Sciatic nerve (tissue), 2 donors: ENCODE results near the gene UBE4B. TPM values are rescaled to one million over a fixed set of nuclear protein-coding genes. Genes with fewer than 3 reads are reported as not detected.
"Not testable (repeated sequence)": the region's sequence is repeated elsewhere in the genome, so short reads cannot be mapped to it uniquely, and the experiment has no call there.

Experiments
- ATAC-seq: fragments of 200-7000 bp; cut with Tn5 transposase; one replicate; pipeline ENCODE4 v1.9.1; 2020; ENCODE audit warnings: mild to moderate bottlenecking, moderate library complexity
- DNase-seq: peaks from one replicate; pipeline ENCODE4 v3.0.0-alpha.2; 2020; ENCODE audit warnings: low spot score
- intact Hi-C: fragments of 100-400 bp; cut with DNase I; formaldehyde crosslinking; loops from one replicate; pipeline ENCODE4 v1.14.2; 2022
- total RNA-seq: library from RNA; stranded (reverse); fragmentation: NEBNext Ultra II Directional; extraction: Animal tissue kit (Norgen Biotek cat#: 25700); gene quantifications from one replicate; pipeline ENCODE4 v1.2.1, GENCODE V29; 2021
- donor health status: DM: no; HTN: no; CAD: no.
- donor health status: DM: no; HTN: no; CAD: no.

The UBE4B gene
- 42.5 TPM for total RNA-seq

DNA sequence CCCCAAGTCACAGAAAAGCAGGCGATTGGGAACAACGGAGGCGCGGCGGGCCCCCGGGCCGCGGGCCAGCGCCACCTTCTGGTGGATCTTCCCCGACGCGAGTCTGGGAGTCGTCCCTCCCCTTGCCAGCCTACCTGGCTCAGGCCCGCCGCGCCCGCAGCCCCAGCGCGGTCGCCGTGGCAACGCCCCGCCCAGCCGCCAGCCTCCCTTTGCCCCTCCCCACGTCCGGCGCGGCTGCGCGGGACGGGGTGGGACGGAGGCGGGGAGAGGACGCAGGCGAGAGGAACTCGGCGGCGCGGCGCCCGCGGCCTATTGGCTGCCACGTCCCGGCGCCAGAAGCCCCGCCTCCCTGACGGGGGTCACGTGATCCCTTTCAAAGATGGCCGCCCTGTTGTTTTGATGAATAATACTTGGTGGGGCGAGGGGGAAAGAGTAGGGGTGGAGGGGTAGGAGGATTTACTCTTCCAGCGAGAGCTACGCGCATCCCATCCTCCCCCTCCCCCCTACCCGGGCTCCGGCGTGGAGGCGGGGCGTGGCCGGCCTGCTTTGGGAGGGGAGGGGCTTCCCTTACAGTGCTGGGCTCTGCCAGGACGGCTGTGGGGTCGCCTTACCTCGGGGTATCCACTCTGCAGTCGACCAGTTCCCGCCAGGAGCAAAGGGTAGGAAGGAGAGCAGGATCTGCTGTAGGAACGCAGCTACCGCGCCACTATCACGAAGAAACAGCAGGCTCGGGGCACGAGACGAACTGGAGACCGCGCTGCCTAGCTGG, at the start of gene UBE4B:
TSS of gene UBE4B (plus strand) at position 369 of the 769 bp plus-strand sequence. CDS start 713 bp downstream, outside the sequence.
- ATAC-seq (peak; percentile 100), DNase-seq (peak; percentile 98)
- intact Hi-C loops, result no loop called here

DNA sequence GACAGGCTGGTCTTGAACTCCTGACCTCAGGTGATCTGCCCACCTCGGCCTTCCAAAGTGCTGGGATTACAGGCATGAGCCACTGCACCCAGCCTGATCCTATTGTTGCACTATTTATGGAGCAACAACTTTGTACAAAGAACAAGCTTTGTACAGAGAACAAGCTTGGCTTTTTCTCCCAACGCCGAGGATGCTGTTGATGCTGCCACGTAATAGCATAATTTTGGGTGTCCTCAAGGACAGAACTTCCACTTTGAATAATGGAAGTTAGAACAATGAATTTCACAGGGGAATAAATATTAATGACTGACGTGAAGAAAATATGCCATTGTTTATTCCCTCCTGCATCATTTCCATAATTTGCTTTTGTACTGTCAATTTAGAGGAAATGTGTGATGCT, 48.5 kb upstream of the UBE4B start:
- no peak for ATAC-seq
- intact Hi-C loops, result no loop called here
- DNase-seq, result no peak

- DNase-seq (no peak), ATAC-seq (no peak)
- intact Hi-C loops, result no loop called here
These were observed 47.8 kb upstream of the UBE4B start for GRCh38 chr1:9985001-9985400.

- intact Hi-C loops, result no loop called here
- no peak for ATAC-seq
- no peak for DNase-seq
These were observed 43.0 kb upstream of the UBE4B start for GRCh38 chr1:9989773-9990172.

GRCh38 chr1:9990944-9991343, 41.8 kb upstream of the UBE4B start:
- DNase-seq (no peak), ATAC-seq (peak; percentile 63)
- intact Hi-C loops, result no loop called here

DNA sequence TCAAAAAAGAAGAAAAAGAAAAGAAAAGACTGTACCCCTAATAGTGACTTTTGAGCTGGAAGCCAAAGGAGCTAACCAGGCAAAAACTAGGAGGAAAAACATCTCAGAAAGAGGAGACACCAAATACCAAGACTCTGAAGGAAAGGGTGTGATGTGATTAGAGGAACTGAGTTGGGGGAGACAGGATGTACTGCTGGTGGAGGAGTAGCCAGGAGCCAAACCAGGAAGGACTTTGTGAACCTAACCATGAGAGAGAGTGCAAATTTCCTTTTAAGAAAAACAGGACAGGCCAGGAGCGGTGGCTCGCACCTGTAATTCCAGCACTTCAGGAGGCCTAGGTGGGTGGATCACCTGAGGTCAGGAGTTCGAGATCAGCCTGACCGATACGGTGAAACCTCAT, 39.8 kb upstream of the UBE4B start:
- no peak for ATAC-seq
- DNase-seq, result no peak
- intact Hi-C loops, result no loop called here

DNA sequence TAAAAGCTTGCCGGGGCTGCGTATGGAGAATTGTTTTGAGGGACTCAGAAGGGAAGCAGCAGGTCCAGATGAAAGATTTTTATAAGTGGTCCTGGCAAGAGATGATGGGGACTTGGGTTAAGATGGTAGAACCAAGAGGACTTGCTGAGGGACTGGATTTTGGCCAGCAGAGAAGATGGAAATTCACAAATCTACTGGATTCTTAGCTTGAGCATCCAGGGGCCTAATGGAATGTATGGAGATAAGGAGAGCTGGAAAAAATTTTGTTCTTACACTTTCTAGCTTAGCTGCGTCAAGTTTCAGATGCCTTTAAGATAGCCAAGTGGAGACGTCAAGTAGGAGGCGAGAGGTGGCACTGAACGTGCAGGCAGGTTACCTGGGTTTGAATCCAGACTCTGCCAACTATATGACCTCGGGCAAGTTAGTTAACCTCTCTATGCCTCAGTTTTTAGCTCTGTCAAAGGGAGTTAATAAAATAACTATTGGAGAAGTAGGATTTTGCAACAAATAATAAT, 39.1 kb upstream of the UBE4B start:
- DNase-seq (no peak), ATAC-seq (no peak)
- intact Hi-C loops, result no loop called here

- DNase-seq (no peak), ATAC-seq (no peak)
- intact Hi-C loops, result no loop called here
These were observed 35.9 kb upstream of the UBE4B start, which contains the start of gene RBP7 for GRCh38 chr1:9996624-9997582. Gene RBP7, plus strand, starts transcription at chr1:9997228. Its CDS starts 31 bp downstream, at chr1:9997259.

DNA sequence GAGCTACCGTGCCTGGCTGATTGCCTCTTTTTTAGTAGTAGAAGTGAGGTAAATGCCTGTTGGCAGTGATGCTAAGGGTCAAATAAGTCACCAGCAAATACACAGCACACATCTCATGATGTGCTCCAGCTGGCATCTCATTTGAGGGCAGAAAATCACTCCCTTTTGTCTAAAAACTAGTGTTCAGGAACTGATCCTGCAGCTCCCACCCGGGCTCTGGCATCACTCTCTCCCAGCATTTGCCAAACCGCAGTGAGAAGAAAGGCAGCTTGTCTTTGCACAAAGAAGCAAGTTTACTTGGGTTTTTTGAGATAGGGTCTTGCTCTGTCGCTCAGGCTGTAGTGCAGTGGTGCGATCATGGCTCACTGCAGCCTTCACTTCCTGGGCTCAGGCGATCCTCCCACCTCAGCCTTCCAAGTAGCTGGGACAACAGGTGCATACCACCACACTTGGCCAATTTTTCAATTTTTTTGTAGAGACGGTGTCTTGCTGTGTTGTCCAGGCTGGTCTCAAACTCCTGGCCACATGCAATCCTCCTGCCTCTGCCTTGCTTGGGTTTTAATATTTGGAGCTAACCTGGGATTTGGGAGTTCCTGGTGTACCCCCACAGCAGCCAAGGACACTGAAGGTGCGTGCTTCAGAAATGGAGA, 31.6 kb upstream of the UBE4B start:
- ATAC-seq (no peak), DNase-seq (no peak)
- intact Hi-C loops, result no loop called here

DNA sequence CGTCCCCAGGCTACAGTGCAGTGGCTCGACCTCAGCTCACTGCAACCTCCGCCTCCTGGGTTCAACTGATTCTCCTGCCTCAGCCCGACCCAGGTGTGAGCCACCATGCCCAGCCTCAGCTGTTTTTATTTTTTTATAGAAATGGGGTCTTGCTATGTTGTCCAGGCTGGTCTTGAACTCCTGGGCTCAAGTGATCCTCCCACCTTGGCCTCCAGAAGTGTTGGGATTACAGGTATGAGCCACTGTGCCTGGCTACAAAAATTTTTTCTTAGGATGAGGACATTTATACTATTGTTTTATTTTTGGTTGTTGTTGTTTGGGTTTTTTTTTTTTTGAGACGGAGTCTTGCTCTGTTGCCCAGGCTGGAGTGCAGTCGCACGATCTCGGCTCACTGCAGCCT, 27.5 kb upstream of the UBE4B start:
- ATAC-seq, intact Hi-C loops, DNase-seq: not testable (repeated sequence)

DNA sequence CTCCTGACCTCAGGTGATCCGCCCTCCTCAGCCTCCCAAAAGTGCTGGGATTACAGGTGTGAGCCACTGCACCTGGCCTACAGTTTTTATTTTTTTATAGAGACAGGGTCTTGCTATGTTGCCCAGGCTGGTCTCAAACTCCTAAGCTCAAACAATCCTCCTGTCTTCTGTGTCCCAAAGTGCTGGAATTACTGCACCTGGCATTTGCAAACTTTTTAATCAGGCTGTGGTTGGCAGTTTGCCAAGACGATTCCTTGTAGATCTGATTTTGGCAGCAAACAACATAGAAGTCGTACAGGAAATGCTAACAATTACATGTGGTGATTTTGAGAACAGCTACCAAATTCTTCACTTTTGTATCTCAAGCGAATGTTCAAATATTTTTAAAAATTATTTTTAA, 25.6 kb upstream of the UBE4B start:
- intact Hi-C loops, result no loop called here
- ATAC-seq, result no peak
- no peak for DNase-seq

DNA sequence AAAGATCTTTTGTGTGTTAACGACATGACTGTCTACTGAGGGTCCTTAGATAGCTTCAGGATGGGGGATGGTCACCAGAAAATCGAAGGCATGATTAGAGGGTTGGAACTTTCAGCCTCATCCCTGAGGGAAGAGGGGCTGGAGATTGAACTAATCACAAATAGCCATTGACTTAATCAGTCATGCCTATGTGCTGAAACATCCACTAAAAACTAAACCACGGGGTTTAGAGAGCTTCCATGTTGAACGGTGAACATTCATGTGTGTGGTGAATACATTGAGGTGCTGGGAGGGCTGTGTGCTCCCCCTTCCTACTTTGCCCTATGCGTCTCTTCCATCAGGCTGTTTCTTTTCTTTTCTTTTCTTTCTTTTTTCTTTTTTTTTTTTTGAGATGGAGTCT, 18.7 kb upstream of the UBE4B start:
- intact Hi-C loops, result no loop called here
- DNase-seq (no peak), ATAC-seq (no peak)

GRCh38 chr1:10019561-10019960, 13.2 kb upstream of the UBE4B start:
- ATAC-seq (no peak), DNase-seq (no peak)
- intact Hi-C loops, result no loop called here

GRCh38 chr1:10020086-10020485, 12.7 kb upstream of the UBE4B start:
- DNase-seq (no peak), ATAC-seq (no peak)
- intact Hi-C loops, result no loop called here

GRCh38 chr1:10020678-10021077, 12.1 kb upstream of the UBE4B start:
- ATAC-seq, DNase-seq, intact Hi-C loops: not testable (repeated sequence)

- intact Hi-C loops, DNase-seq, ATAC-seq: not testable (repeated sequence)
These were observed 10.8 kb upstream of the UBE4B start for GRCh38 chr1:10021992-10022391.

GRCh38 chr1:10022656-10023055, 10.1 kb upstream of the UBE4B start:
- no peak for ATAC-seq
- DNase-seq, result no peak
- intact Hi-C loops, result no loop called here

DNA sequence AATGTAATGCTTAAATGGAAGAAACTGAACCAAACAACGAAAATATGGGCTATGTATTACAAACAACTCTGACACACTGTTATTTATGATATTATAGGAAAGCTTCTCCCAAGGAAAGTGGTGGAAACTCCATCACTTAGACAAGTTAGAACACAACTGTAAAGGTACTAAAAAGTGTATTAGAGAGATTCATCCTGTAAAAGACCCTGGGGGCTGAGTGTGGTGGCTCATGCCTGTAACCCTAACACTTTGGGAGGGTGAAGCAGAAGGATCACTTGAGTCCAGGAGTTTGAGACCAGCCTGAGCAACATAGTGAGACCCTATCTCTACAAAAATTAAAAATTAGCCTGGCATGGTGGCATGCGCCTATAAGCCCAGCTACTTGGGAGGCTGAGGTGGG, 7.4 kb upstream of the UBE4B start:
- no peak for DNase-seq
- ATAC-seq, result no peak
- intact Hi-C loops, result no loop called here

DNA sequence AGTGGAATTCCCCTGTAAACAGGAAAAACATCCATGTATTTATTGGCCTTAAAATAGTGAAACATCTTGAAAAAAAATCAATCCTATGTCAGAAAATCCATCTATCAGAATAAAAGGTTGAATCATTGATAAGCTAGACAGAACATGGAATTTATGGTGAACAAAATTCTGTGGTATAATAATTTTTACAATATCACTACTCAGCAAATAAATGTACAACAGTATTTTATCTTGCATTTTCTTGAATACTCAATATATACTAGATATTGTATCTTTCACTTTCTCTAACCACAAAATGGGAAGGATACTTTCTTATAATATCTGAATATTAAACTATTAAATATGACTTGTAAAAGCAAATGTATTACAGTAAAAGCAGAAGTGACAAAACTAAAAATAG, 5.7 kb upstream of the UBE4B start:
- DNase-seq (no peak), ATAC-seq (no peak)
- intact Hi-C loops, result no loop called here
